ENCODE data around the gene PLD5.
"Not testable (repeated sequence)": the region's sequence is repeated elsewhere in the genome, so short reads cannot be mapped to it uniquely, and the experiment has no call there.

Gene PLD5

GRCh38 chr1:242282758-242283485 is 241.6 kb downstream of the PLD5 start:
- DNase-seq (ENCODE audit: low spot score), result not testable (repeated sequence)

DNA sequence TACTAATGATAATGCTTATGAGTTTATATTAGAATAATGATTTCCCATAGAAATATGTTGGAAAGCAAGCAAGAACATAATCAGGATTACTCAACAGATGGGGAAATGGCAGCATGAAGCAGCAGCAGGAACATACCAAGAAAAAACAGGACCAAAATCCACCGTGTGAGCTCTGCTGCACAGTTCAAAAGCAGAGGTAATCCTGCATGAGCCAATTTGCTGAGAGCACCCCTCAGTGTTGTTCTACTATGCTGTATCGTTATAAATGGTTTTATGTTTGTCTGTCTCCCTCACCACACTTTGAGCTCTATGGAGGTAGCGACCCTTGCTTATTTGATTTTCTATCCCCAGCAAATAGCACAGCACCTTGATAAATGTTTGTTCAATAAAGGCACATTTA is 246.1 kb downstream of the PLD5 start:
- DNase-seq (ENCODE audit: low spot score), result not testable (repeated sequence)

- DNase-seq (ENCODE audit: low spot score), result not testable (repeated sequence)
Measured at GRCh38 chr1:242276769-242277168, 247.7 kb downstream of the PLD5 start.

- DNase-seq (ENCODE audit: low spot score), result not testable (repeated sequence)
Measured at GRCh38 chr1:242267004-242267403, 257.5 kb downstream of the PLD5 start.

DNA sequence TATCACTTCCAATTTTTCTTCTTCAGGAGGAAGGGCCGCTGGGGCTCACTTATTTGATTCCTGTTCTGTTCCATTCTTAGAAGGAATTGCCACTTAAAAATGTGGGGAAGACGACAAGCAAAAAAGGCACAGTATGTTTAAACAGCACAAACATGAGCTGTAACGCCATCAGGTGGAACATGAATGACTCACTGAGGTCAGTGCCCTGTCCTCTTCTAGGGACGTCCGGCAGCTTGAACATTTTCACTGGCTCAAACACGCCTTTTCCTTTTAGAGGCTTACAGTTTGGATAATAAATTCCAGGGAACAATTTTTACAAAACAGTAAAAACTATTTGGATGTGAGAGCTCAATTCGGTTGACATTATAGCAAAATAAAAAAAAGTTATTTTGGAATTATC is 260.1 kb downstream of the PLD5 start:
- DNase-seq (ENCODE audit: low spot score), result not testable (repeated sequence)

- DNase-seq (ENCODE audit: low spot score), result no peak
Measured at GRCh38 chr1:242245255-242245654, 279.2 kb downstream of the PLD5 start.

DNA sequence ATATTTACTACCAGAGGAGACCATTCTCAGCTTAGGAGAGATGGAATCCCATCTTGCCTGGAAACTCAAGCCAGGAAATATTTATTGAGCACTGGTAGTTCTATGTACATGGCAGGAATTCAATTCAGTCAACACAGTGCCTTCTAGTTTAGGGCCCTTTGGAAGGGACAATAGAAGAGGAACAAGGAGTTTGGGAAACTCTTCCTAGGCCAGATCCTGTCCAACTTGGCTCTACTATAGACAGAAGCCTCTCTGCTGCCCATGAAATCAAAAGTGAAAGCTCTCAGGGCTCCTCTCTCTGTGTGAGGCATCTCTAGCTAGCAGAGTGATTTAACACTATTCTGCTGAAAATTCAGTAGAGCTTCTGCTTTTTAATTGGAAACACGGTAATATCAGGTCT is 281.0 kb downstream of the PLD5 start:
- no peak for DNase-seq (ENCODE audit: low spot score)

DNA sequence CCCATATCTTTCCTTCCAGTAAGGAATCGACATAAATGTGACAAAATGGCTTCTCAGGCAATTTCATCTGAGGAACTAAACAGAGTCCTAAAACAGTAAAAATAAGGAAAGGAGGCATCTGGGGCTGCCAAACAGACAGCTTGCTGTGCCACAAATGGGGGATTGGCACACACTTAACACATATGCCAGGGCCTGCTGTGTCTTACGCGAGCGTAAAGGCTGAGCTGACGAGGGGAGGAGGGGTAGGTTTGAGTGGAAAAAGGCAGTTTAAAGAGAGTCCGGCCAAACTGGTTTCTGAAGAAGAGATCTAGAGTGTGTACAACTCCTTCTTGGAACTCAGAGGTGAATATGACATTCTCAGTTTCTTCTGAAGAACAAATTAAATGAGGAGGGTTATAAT is 281.5 kb downstream of the PLD5 start:
- no peak for DNase-seq (ENCODE audit: low spot score)

DNA sequence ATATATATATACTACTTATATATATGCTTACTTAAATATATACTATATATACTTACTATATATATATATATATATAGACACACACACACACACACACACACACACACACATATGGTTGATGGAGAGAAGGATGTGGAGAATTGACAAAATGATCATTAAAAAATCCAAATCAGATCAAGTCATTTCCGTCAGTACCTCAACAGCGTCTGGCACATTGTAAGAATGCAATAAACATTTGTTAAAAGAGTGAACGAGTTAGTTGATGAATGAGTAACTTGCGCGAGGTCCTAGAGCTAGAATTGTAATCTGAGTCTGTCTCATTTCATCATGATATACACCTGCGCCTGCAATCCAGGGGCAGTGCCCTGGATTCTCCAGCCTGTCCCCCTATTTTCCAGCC is 282.6 kb downstream of the PLD5 start:
- no peak for DNase-seq (ENCODE audit: low spot score)

- no peak for DNase-seq (ENCODE audit: low spot score)
Measured at GRCh38 chr1:242240691-242241090, 283.8 kb downstream of the PLD5 start.

DNA sequence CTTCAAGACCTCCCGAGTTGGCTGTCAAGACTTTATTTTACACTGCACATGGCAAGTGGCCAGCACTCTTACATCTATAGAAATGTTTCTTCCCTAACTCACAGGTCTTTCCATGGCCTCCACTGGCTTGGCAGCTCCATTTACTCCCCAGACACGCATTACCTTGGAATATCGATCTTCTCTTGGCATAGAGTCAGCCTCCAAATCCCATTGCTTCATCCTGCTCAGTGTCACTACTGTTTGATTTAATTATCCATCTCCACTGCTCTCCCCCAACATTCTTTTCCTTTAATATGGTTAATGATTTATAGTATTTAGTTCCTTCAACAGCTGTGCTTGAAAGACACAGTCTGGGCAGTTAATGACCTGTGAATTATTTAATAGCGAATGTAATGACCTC is 284.4 kb downstream of the PLD5 start:
- DNase-seq (ENCODE audit: low spot score), result no peak

DNA sequence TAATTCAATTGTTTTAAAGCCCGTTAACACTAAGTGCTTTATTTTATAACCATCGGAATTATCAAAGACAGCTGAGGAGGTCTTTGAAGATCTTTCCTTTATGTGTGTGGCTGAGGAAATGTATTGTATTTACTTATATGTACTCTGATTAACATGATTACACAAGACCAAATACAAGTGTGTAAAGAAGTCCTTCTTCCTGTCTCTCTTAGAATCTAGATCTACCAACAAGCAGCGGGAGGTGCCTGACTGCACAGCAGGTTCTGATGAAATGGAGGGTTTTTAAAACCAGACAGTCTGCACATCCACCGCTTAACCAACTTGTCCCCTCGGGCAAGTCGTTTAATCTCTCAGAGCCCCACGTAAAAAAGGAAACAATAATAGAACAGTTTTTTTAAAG is 285.1 kb downstream of the PLD5 start:
- DNase-seq (ENCODE audit: low spot score), result no peak

GRCh38 chr1:242237051-242237450 is 287.4 kb downstream of the PLD5 start:
- no peak for DNase-seq (ENCODE audit: low spot score)

DNA sequence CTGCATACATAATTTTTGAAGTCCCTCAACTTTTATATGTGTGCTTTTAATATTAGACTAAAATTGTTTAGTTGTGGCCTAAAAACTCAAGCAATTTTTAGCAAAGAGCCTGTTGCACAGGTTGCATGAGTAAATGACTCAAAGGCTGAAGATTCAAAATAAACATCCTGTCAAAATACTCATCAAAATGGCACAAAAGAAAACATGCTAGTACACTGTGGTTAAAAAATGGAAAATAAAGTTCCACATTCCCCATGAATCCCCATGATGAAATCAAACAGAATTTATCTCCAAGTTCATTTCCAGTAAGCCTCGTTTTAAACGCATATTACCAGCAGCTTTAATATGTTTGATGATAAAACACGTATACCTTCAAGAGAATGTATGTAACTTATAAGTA is 295.5 kb downstream of the PLD5 start:
- DNase-seq (ENCODE audit: low spot score), result no peak

- no peak for DNase-seq (ENCODE audit: low spot score)
Measured at GRCh38 chr1:242225767-242226573, 298.5 kb downstream of the PLD5 start.

DNA sequence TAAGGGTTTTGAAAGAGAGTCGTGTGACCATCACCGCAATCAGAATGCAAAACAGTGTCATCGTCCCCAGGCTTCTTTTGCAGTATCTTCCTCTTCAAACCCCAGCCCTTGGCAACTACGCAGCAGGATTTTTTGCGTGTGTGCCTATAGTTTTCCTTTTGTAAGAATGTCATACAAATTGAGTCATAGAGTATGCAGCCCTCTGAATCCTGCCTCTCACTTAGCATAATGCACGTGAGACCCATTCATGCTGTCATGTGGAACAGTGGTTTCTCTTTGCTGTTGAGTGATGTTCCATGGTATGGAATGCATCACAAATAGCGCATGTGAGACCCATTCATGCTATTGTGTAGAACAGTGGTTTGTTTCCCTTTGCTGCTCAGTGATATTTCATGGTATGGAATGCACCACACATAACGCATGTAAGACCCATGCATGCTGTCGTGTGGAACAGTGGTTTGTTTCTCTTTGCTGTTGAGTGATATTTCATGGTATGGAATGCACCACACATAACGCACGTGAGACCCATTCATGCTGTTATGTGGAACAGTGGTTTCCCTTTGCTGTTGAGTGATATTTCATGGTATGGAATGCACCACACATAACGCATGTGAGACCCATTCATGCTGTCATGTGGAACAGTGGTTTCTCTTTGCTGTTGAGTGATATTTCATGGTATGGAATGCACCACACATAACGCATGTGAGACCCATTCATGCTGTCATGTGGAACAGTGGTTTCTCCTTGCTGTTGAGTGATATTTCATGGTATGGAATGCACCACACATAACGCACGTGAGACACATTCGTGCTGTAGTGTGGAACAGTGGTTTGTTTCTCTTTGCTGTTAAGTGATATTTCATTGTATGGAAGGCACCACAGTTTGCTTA is 299.4 kb downstream of the PLD5 start:
- not testable (repeated sequence) for DNase-seq (ENCODE audit: low spot score)

GRCh38 chr1:242224461-242224860 is 300.0 kb downstream of the PLD5 start:
- no peak for DNase-seq (ENCODE audit: low spot score)

DNA sequence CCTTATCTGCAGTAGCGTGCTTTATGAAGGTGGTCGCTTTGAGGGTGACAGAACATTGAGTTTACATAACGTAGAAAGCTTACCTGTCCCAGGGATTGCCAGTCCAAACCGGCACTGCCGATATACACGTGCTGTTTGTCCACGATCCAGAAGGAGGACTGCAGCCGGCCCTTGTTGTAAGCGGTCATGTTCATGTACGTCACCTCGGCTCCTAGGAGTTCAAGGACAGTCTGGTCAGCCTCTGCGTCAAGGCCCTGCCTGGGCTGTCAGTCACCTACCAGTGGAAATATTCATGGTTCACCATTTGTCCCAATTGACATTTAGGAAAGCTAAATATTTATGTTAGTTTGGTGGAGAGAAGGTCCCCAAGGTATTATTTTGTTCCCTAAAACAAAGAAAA is 304.6 kb downstream of the PLD5 start:
- no peak for DNase-seq (ENCODE audit: low spot score)

GRCh38 chr1:242219298-242219901 is 305.1 kb downstream of the PLD5 start:
- DNase-seq (ENCODE audit: low spot score), result no peak

- DNase-seq (ENCODE audit: low spot score), result no peak
Measured at GRCh38 chr1:242216368-242216767, 308.1 kb downstream of the PLD5 start.

- not testable (repeated sequence) for DNase-seq (ENCODE audit: low spot score)
Measured at GRCh38 chr1:242214455-242214854, 310.0 kb downstream of the PLD5 start.

DNA sequence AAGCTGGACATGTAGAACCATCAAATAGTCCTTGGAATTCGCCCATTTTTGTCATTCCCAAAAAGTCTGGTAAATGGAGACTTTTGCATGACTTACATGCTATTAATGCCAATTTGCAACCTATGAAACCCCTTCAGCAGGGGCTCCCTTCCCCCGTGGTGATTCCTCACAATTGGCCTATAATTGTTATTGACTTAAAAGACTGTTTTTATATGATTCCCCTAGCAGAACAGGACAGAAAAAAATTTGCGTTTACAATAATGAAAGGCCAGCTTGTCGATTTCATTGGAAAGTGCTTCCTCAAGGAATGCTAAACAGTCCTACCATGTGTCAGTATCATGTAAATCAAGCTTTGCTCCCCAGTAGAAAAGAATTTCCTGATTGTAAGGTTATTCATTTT is 311.5 kb downstream of the PLD5 start:
- DNase-seq (ENCODE audit: low spot score), result not testable (repeated sequence)
